Liver (tissue), 9 donors: ENCODE results near the gene GATAD2B. TPM values are rescaled to one million over a fixed set of nuclear protein-coding genes. Genes with fewer than 3 reads are reported as not detected.

ENCODE experiments used
- DNase-seq: peaks from one replicate; pipeline ENCODE4 v3.0.0-alpha.2; 2017; ENCODE audit warnings: low spot score
- H3K27ac ChIP-seq, 2 donors: one replicate each; pipeline ENCODE4 v1.7.0; 2013; ENCODE audit warnings: inconsistent platforms in 2 of 2, low read length in 2 of 2, control low read depth in 1 of 2, low read depth in 1 of 2, mild to moderate bottlenecking in 1 of 2
- H3K27me3 ChIP-seq, 4 donors: one replicate each; pipeline versions ENCODE4 v1.6.1 to v1.7.0; 2013; ENCODE audit warnings: low read length in 3 of 4, inconsistent platforms in 1 of 4, mild to moderate bottlenecking in 1 of 4, moderate library complexity in 1 of 4; ENCODE audit not compliant: control insufficient read depth in 4 of 4, insufficient read depth in 4 of 4
- H3K36me3 ChIP-seq, 4 donors: one replicate each; pipeline versions ENCODE4 v1.6.1 to v1.7.0; 2013; ENCODE audit warnings: low read length in 3 of 4, mild to moderate bottlenecking in 3 of 4, low read depth in 1 of 4, moderate library complexity in 1 of 4; ENCODE audit not compliant: control insufficient read depth in 4 of 4, insufficient read depth in 3 of 4
- H3K4me1 ChIP-seq, 4 donors: one replicate each; pipeline versions ENCODE4 v1.6.1 to v1.7.0; 2013; ENCODE audit warnings: low read length in 3 of 4, mild to moderate bottlenecking in 3 of 4, moderate library complexity in 1 of 4; ENCODE audit not compliant: control insufficient read depth in 4 of 4, insufficient read depth in 4 of 4
- H3K4me3 ChIP-seq, 3 donors: one replicate each; pipeline versions ENCODE4 v1.6.1 to v1.7.0; 2013; ENCODE audit warnings: low read length in 3 of 3, control low read depth in 1 of 3, low read depth in 1 of 3, mild to moderate bottlenecking in 1 of 3
- H3K9ac ChIP-seq, 2 donors: one replicate each; pipeline ENCODE4 v1.7.0; 2013; ENCODE audit warnings: low read length in 2 of 2, mild to moderate bottlenecking in 2 of 2, moderate library complexity in 2 of 2, control low read depth in 1 of 2, low read depth in 1 of 2
- H3K9me3 ChIP-seq, 4 donors: one replicate each; pipeline versions ENCODE4 v1.6.1 to v1.7.0; 2013; ENCODE audit warnings: low read length in 3 of 4; ENCODE audit not compliant: control insufficient read depth in 4 of 4
- ATF3 ChIP-seq: IDR thresholded peaks from 2 replicates; pipeline ENCODE4 v1.6.1; 2016; ENCODE audit warnings: antibody characterized with exemption
- CTCF ChIP-seq: fragments of 150-350 bp; IDR thresholded peaks from 2 replicates; pipeline ENCODE4 v1.5.1; 2017; ENCODE audit warnings: improper control_type of control experiment, low read depth, low read length; ENCODE audit not compliant: missing input control
- EGR1 ChIP-seq, 2 donors: IDR thresholded peaks; 2 replicates each; pipeline ENCODE4 v1.6.1; 2016 to 2018; ENCODE audit warnings: antibody characterized with exemption in 2 of 2, low read depth in 2 of 2
- FOXA1 ChIP-seq: IDR thresholded peaks from 2 replicates; pipeline ENCODE4 v1.6.1; 2016; ENCODE audit warnings: antibody characterized with exemption
- GABPA ChIP-seq, 2 donors: IDR thresholded peaks in 1 of 2; conservative IDR thresholded peaks in 1 of 2; 2 replicates each; pipeline ENCODE4 v1.6.1; 2016; ENCODE audit warnings: antibody characterized with exemption in 2 of 2, mild to moderate bottlenecking in 1 of 2, moderate library complexity in 1 of 2
- HNF4A ChIP-seq, 2 donors: conservative IDR thresholded peaks; 2 replicates each; pipeline ENCODE4 v1.6.1; 2016; ENCODE audit warnings: antibody characterized with exemption in 2 of 2, mild to moderate bottlenecking in 2 of 2
- HNF4G ChIP-seq: IDR thresholded peaks from 2 replicates; pipeline ENCODE4 v1.6.1; 2016; ENCODE audit warnings: antibody characterized with exemption
- JUND ChIP-seq, 2 donors: IDR thresholded peaks; 2 replicates each; pipeline ENCODE4 v1.6.1; 2016; ENCODE audit warnings: antibody characterized with exemption in 2 of 2
- MAX ChIP-seq: IDR thresholded peaks from 2 replicates; pipeline ENCODE4 v1.6.1; 2016; ENCODE audit warnings: antibody characterized with exemption
- RAD21 ChIP-seq, 2 donors: IDR thresholded peaks; 2 replicates each; pipeline ENCODE4 v1.6.1; 2016; ENCODE audit warnings: antibody characterized with exemption in 2 of 2, mild to moderate bottlenecking in 2 of 2
- REST ChIP-seq: IDR thresholded peaks from 2 replicates; pipeline ENCODE4 v1.6.1; 2016; ENCODE audit warnings: antibody characterized with exemption, mild to moderate bottlenecking
- RXRA ChIP-seq, 2 donors: IDR thresholded peaks; 2 replicates each; pipeline ENCODE4 v1.6.1; 2017 to 2018; ENCODE audit warnings: antibody characterized with exemption in 2 of 2, mild to moderate bottlenecking in 1 of 2
- SP1 ChIP-seq: IDR thresholded peaks from 2 replicates; pipeline ENCODE4 v1.6.1; 2018; ENCODE audit warnings: antibody characterized with exemption, mild to moderate bottlenecking
- TAF1 ChIP-seq: conservative IDR thresholded peaks from 2 replicates; pipeline ENCODE4 v1.6.1; 2016; ENCODE audit warnings: antibody characterized with exemption, mild to moderate bottlenecking
- YY1 ChIP-seq: IDR thresholded peaks from 2 replicates; pipeline ENCODE4 v1.6.1; 2016; ENCODE audit warnings: antibody characterized with exemption, mild to moderate bottlenecking
- ZBTB33 ChIP-seq: IDR thresholded peaks from 2 replicates; pipeline ENCODE4 v1.6.1; 2016; ENCODE audit warnings: antibody characterized with exemption
- WGBS: extraction: QIAGEN DNeasy Blood & Tissue Kit; methylation state at CpG from one replicate; pipeline ENCODE4 v1.1.7; 2013; 5-methylcytosine and 5-hydroxymethylcytosine counted together
- polyA plus RNA-seq, 2 donors: library from polyadenylated mRNA; stranded (reverse) in 1 of 2; unstranded in 1 of 2; fragments of 200-250 nt in 1 of 2; fragments of >200 nt in 1 of 2; fragmentation: Nextera tagmentation in 1 of 2; extraction: Ambion mirVana in 1 of 2; gene quantifications; one replicate each; pipeline versions ENCODE4 v1.2.1 to v1.2.3, GENCODE V29; 2013 to 2015
- total RNA-seq, 2 donors: library from RNA; depleted of rRNA; stranded (reverse); fragments of >200 nt; gene quantifications; one replicate each; pipeline ENCODE4 v1.2.3, GENCODE V29; 2014
- donor health status: healthy.
- donor health status: healthy.
- donor health status: healthy.
- donor health status: healthy.
- donor health status: healthy.

Gene GATAD2B
- total and polyA plus RNA-seq, 4 donors, result 3.2 to 4.9 (median 3.9) TPM

- peak overlapping the region in 1 of 2 donors; percentile 30 for H3K9ac ChIP-seq
- DNase-seq, result no peak
- H3K4me1 ChIP-seq, result peaks cover 2 to 16% (median 11%) of the 10 kb centered on the region in 4 donors
- 77% methylated on average over 5 of the region's 5 CpGs for WGBS
- no peaks in the 10 kb centered on the region for H3K9me3 ChIP-seq
- no peak overlapping the region for H3K4me3 ChIP-seq
- TF ChIP-seq TAF1, result no peak
- no peak for TF ChIP-seq FOXA1
- no peak for TF ChIP-seq GABPA (IDR thresholded peaks at IDR 0.05 in 1 of 2, conservative IDR thresholded peaks at IDR 0.05 in 1 of 2)
- no peak for TF ChIP-seq MAX
- TF ChIP-seq EGR1 (IDR thresholded peaks at IDR 0.05; ENCODE audit: low read depth in 2 of 2), result no peak
- no peak for TF ChIP-seq ZBTB33
- no peak for TF ChIP-seq RXRA (IDR thresholded peaks at IDR 0.05)
- TF ChIP-seq YY1, result no peak
- no peak for TF ChIP-seq HNF4G
- TF ChIP-seq ATF3, result no peak
- no peak for TF ChIP-seq REST
- TF ChIP-seq SP1, result no peak
- TF ChIP-seq RAD21 (IDR thresholded peaks at IDR 0.05), result no peak
- TF ChIP-seq HNF4A (conservative IDR thresholded peaks at IDR 0.05), result no peak
- TF ChIP-seq JUND (IDR thresholded peaks at IDR 0.05), result no peak
- no peak overlapping the region for H3K27ac ChIP-seq
- H3K36me3 ChIP-seq, result peaks cover 6 to 32% (median 14%) of the 10 kb centered on the region in 4 donors
- no peaks in the 10 kb centered on the region for H3K27me3 ChIP-seq
These were observed 117.6 kb downstream of the GATAD2B start for GRCh38 chr1:153805042-153805745.

- no peak overlapping the region for H3K9ac ChIP-seq
- peaks cover 4 to 21% (median 7%) of the 10 kb centered on the region in 4 donors for H3K36me3 ChIP-seq
- DNase-seq, result no peak
- H3K27ac ChIP-seq, result no peak overlapping the region
- H3K4me1 ChIP-seq, result peaks cover 2 to 19% (median 12%) of the 10 kb centered on the region in 4 donors
- no peaks in the 10 kb centered on the region for H3K9me3 ChIP-seq
- H3K27me3 ChIP-seq, result no peaks in the 10 kb centered on the region
- no peak overlapping the region for H3K4me3 ChIP-seq
- WGBS, result 86% methylated on average over 2 of the region's 2 CpGs
- TF ChIP-seq GABPA (IDR thresholded peaks at IDR 0.05 in 1 of 2, conservative IDR thresholded peaks at IDR 0.05 in 1 of 2) (no peak), RXRA (IDR thresholded peaks at IDR 0.05) (no peak), REST (no peak), CTCF (no peak), EGR1 (IDR thresholded peaks at IDR 0.05; ENCODE audit: low read depth in 2 of 2) (no peak), SP1 (no peak), ATF3 (no peak), JUND (IDR thresholded peaks at IDR 0.05) (no peak), HNF4G (no peak), FOXA1 (no peak), ZBTB33 (no peak)
These were observed 118.7 kb downstream of the GATAD2B start for GRCh38 chr1:153804112-153804511.
